22Rv1 (cell line): Measurements from ENCODE around the gene PTPRE.

Source experiments
- H3K27ac ChIP-seq: fragments of 450-650 bp; 2 replicates; pipeline ENCODE4 v1.5.1; 2017
- CTCF ChIP-seq: fragments of 450-650 bp; IDR thresholded peaks from 2 replicates; pipeline ENCODE4 v1.5.1; 2017; ENCODE audit warnings: mild to moderate bottlenecking
- ZFX ChIP-seq: fragments of 450-650 bp; IDR thresholded peaks from 2 replicates; pipeline ENCODE4 v1.6.1; 2017; ENCODE audit warnings: antibody characterized with exemption, borderline replicate concordance

The PTPRE gene

GRCh38 chr10:127871631-127872010, 35.3 kb upstream of the PTPRE start:
- TF ChIP-seq CTCF (no peak), ZFX (no peak)
- H3K27ac ChIP-seq: no peak overlapping the region

GRCh38 chr10:127872011-127872761, 34.7 kb upstream of the PTPRE start:
- no peak for TF ChIP-seq CTCF
- TF ChIP-seq ZFX: no peak
- H3K27ac ChIP-seq: no peak overlapping the region

DNA sequence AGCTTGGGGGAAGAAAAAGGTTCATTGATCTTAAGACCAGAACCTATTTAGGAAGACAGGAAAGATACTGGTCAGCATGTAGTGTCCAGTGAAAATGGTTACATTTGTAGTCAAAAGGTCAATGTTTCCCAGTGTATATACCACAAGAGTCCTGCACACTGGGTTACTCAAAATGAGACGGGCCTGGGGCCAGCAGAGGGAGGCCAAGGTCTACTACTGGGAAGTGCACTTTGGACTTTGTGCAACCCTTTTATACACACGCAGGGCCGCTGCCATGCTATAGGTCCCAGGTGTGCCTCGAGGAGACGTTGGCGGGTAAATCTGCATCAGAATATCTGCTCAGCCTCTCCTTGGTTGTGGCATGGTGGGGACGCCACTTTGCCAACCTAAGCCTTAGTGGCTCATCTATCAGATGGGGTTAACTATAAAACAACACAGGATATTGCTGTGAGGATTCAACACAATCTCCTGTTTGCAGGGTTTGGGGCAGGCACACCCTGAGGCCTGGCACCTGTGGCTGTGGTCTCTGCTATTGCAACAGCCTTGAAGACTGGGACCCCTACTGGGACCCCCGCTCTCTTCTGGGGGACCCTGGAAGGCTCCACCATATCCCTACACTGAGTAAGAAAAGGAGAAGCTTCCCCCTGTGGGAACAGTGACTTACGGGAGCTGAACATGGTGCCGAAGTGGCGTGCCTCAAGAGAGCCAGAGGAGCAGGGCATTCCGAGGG, 33.9 kb upstream of the PTPRE start:
- no peak for TF ChIP-seq ZFX
- TF ChIP-seq CTCF: peak; percentile 77
- H3K27ac ChIP-seq: no peak overlapping the region

GRCh38 chr10:127873901-127874470, 32.9 kb upstream of the PTPRE start:
- H3K27ac ChIP-seq: no peak overlapping the region
- TF ChIP-seq CTCF: no peak
- TF ChIP-seq ZFX: no peak

- no peak overlapping the region for H3K27ac ChIP-seq
- TF ChIP-seq CTCF: no peak
- no peak for TF ChIP-seq ZFX
Measured at GRCh38 chr10:127874671-127875448, 32.0 kb upstream of the PTPRE start.

DNA sequence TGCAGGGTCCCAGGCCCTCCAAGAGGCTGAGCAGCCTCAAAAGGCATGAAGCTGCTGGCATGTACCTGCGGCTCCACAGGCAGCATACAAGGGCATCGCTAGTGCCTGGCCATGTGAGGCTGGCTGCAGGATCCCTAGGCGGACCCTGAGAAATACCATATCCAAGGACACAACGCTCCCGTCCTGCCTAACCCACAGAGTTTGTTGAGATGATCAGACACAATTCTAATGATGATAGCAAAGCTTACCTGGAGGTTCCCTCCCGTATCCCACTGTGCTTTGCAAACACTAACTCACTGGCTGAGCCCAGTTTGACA, 31.5 kb upstream of the PTPRE start:
- H3K27ac ChIP-seq: no peak overlapping the region
- TF ChIP-seq ZFX: no peak
- TF ChIP-seq CTCF: no peak
